Activated T-helper 1 cell treated with Interleukin-2 at 50 U/mL for 16 hours (primary cell): ENCODE data around the gene ZNF396.

Experiments
- DNase-seq: peaks from one replicate; pipeline ENCODE4 v3.0.0-alpha.2; 2020; ENCODE audit warnings: low read depth

The ZNF396 gene

DNA sequence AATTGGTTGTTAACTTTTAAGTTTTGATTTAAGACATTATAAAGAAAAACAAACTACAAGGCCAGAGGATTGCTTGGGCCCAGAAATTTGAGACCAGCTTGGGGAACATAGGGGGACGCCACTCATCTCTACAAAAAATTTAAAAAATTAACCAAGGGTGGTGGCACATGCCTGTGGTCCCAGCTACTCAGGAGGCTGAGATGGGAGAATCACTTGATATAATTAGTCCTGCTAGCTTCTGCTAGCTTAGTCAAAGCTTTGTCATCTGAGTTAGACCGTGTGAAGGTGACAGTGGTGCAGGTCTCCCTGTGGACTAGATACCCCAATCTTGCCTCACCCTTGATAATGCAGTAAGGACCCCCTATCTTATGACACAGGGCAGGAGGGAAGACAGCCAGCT lies 6.0 kb upstream of the ZNF396 start:
- no peak for DNase-seq

DNA sequence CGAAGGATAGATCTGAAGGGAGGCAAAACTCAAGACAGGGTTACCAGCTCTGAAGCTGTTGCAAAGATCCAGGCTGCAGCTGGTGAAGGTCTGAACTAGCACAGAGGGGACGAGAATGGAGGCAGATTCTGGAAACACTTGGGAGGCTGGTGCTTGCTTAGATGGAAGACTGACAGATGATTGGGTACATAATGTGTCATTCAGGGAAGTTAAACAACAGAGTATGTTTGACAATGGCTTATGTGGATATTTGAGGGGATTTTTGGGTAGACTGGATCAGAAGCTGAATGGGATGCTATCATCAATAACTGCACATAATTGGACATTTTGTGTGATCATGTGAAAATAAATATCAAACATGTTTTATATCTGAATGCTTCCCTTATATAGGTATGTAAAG lies 2.3 kb upstream of the ZNF396 start:
- no peak for DNase-seq

DNA sequence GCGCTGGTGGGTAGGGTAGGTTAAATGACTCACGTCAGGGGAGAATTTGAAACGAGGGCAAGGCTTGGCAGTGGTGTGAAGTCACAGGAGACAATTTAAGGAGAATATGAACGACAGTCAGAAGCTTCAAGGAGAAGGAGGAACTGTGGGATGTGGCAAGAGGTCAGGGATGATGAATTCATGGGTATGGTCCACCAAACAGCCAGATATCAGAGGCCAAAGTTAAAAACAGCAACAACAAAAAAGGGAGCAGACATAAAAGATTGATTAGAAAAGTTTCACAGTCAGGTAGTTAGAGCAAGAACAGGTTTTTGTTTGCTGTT lies 1.4 kb upstream of the ZNF396 start:
- no peak for DNase-seq

DNA sequence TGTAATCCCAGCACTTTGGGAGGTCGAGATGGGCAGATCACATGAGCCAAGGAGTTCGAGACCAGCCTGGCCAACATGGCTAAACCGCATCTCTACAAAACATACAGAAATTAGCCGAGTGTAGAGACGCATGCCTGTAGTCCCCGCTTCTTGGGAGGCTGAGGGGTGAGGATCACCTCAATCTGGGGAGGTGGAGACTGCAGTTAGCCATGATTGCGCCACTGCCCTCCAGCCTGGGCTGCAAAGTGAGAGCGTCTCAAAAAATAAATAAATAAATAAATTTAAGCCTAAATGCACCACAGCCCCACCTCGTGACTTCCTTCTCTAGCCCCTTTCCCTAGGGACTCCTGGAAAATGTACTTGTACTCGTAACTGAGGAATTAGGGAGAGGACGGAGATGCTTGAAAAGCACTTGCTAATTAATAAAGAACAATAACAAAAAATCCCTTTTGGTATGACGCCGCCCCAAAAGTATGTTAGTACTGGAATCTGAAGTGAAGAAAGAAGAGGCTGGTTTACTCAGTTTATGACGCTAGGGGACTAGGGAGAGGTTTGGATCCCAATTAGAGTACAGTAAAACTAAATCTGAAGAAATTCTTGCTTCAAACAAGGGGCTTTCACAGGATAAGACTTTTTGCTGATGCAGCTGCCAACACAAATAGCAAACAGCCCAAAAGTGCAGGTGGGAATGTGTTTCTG lies 887 bp upstream of the ZNF396 start:
- DNase-seq = no peak

DNA sequence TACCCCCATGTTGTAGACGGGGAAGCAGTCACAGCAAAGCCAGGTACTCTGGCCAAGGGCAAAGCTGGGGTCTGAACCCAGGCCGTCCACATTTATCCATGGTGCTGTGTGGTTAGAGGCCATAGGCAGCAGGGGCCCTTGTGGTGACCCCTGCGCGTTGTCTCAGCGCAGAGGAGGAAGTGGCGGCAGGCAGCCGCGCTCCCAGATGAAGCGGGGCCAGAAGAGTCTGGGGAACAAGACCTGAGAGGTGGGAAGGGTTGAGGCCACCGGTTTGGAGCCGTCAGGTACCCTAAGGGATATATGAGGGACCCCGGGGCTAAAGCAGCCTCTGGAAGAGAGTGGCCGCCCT lies 770 bp downstream of the ZNF396 start:
- DNase-seq = peak; percentile 3

DNA sequence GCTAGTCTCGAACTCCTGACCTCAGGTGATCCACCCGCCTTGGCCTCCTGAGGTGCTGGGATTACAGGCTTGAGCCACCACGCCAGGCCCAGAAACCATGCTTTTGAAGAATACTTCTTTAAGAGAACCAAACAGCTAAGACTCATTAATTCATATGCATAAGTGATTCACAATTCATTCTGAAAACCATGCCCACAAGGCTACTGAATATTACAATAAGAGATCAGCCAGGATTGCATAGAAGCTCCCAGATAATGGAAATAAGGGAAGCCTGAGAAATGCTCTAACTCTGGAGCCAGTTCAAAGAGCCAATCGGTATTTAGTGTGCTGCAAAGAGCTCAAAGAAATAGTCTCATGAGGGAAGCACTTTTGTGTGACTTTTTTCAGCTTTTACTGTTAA lies 2.4 kb downstream of the ZNF396 start:
- DNase-seq = no peak

DNA sequence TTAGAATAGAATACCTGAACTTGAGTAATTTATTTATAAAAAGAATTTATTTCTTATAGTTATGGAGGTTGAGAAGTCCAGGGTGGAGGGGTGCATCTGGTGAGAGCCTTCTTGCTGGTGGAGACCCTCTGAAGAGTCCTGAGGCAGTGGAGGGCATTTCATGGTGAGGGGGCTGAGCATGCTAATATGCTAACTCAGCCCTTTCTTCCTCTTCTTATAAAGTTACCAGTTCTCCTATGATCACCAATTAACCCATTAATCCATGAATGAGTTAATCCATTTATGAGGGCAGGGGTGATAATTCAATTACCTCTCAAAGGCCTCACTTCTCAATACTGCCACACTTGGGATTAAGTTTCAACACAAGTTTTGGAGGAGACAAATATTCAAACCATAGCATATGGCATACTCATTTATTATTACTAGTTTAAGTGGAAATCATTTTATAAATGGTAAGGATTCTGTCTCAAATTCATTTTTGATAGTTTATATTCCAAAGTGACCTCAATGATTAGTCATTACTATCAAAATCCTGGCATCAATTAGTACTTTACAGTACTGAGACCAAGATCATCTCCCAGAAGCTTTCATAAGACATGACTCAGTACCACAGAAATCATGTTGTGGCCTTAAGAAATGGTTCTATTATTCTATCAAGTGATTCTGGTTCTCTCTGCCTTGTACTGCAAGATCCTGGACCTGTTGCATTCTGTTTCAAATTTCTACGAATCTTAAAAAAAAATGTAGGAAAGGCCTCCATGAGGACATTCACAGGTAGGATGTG lies 5.5 kb downstream of the ZNF396 start:
- DNase-seq = no peak

DNA sequence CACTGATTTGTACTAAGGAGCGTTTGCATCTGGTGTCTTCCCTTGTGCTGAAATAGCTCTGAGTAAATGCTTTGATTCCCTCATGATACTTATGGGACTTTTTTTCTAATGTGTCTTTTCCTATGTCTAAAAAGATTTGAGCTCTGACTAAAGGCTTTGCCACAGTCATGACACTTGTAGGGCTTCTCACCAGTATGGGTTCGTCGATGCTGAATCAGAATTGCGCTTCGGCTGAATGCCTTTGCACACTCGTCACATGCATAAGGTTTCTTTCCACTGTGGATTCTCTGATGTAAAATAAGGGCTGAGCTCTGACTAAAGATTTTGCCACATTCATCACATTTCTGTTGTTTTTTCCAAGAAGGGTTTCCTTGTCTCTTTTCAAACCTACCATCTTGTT lies 8.0 kb downstream of the ZNF396 start:
- no peak for DNase-seq

DNA sequence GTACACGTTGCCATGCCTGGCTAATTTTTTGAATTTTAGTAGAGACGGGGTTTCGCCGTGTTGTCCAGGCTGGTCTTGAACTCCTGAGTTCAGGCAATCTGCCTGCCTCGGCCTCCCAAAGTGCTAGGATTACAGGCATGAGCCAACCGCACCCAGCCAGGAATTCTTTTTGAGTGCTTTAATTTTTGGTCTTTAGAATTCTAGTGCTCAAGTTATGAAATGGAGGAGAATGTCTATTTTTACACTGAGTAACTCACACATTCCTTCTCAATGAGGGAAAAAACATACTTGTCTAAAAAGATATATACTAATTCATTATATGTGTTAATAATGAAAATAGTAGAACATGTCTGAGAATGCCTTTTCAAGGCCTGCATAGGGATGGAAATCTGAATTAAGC lies 8.5 kb downstream of the ZNF396 start:
- no peak for DNase-seq

DNA sequence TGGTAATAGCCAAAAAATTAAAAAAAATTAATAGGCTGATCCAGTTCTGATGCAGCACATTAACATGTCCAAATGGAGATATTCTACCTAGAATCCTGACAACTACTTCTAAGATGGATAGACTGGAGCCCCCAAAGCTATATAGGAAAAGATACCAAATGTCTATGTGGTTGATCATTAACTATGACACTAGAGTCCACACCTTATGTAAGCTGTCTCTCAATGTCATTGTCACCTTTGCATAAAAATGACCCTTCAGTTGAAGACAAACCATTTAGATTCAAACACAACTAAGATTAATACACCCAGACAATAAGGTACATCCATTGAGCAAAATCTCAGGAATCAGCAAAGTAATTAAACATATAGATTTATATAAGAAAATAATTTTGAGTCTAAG lies 14.6 kb downstream of the ZNF396 start:
- no peak for DNase-seq

DNA sequence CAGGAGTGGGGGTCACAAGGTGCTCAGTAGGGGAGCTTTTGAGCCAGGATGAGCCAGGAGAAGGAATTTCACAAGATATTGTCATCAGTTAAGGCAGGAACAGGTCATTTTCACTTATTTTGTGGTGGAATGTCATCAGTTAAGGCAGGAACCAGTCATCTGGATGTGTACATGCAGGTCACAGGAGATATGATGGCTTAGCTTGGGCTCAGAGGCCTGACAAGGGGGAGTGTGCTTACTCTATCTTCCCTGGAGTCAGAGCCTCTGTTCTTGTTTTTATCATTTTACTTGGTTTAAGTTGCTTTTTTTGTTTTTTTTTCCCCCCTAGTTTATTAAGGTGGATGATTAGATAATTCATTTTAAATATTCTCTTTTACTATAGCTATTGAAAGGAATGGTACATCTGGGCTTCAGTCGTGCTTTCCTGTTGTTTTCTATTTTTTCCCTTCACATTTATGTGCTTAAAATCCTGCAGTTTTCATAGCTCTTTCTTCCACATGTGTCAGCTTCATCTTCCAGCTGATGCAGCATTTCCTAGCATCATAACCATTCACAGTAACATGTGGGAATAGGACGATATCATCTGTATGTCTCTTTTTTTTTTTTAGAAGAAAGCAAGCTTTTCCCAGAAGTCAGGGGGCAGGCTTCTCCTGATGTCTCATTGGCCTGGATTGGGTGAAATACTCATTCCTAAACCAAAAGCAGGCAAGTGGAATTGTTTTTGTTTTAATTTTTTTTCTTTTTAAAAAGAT lies 15.4 kb downstream of the ZNF396 start:
- DNase-seq = no peak

DNA sequence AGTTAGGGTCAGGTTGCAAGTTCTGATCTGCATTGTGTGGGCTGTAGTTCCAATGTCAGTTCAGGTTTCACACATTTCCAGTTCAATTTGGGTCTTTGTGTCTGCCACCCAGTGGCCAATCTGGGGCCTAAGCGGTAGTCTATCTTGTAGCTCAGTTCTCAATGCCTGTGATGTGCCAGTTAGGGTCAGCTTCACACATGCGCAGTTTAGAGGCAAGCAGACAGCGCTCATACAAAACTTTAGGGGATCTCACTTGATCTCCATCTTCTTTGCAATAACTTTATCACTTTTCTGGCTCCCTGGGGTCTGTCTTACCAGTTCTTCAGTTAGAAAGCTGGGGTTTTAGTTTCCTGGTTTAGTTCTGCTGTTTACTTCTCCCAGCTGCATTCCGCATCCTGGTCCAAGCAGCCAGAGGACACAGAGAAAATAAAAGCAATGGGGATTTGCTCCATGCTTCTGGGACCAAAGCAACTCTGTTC lies 22.0 kb downstream of the ZNF396 start:
- DNase-seq = peak; percentile 22

DNA sequence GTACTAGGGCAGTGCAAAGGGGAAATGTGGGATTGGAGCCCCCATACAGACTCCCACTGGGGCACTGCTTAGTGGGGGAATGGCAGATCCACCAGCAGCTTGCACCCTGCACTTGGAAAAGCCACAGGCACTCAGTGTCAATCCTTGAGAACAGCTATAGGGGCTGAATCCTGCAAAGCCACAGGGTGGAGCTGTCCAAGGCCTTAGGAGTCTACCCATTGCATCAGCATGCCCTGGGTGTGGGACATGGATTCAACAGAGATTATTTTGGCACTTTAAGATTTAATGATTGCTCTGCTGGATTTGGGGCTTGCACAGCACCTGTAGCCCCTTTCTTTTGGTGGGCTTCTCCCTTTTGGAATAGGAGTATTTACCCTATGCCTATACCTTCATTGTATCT lies 24.4 kb downstream of the ZNF396 start:
- DNase-seq = no peak

DNA sequence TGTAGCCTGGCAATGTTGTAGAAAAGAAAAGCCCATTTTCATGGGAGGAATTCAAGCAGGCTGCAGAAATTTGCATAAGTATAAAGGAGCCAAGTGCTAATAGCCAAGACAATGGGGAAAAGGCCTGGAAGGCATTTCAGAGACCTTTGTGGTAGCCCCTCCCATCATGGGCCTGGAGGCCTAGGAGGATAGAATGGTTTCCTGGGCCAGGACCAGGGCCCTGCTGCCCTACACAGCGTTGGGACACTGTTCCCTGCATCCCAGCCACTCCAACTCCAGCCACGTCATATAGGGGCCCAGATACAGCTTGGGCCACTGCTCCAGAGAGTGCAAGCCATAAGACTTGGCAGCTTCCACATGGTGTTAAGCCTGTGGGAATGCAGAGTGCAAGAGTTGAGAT lies 24.9 kb downstream of the ZNF396 start:
- no peak for DNase-seq

DNA sequence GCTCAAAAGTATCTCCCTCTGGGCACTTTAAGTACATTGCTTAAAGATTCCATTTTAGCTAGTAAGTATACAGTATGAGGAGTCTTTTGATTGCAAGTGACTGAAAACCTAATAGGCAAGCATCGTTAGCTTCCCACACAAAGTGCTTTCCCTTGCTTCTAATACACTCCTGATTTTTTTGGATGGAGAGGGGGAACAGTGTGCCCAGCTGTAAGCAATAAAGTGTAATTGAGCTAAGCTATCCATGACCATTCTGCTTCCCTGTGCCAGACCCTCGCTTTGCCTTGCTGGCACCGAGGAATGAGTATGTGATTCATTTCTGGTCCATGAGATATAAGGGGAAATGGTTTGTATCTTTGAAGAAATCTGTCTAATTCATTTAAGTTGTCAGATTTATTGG lies 29.1 kb downstream of the ZNF396 start:
- DNase-seq = no peak

DNA sequence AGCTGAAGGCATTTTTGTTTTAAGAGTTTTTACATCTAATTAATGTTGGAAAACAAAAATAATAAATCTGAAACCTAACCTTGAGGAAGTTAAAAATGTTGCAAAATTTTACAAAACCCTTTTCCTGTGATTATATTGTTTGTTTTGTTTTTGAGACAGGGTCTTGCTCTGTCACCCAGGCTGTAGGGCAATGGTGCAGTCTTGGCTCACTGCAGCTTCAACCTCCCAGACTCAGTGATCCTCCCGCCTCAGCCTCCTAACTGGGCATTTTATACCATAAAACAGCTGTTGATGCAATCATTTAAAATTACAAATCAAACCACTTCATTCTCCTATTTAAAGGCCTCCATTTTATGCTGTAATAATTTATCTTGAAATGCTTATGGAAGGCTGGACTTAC lies 31.2 kb downstream of the ZNF396 start:
- DNase-seq = no peak

DNA sequence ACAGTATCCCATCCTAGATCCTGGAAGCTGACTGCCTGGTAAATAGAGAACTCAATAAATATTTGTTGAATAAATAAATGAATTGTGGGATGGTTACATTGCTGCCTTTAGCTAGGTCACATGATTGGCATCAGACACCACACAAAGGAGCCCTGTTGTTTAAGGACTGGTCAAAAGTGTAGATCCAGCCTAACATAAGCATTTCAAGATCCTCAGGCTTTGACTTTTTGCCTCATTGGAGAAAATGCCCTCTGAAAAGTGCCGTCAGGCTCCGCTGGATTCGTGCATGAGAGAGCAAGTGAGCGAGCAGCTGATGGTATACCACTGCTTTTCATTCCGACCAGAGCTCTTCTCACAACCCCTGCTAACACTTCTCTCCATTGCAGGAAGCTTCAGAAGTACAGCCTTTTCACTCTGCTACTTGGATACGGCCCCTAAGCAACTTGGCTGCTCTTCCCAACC lies 31.6 kb downstream of the ZNF396 start:
- DNase-seq = no peak

DNA sequence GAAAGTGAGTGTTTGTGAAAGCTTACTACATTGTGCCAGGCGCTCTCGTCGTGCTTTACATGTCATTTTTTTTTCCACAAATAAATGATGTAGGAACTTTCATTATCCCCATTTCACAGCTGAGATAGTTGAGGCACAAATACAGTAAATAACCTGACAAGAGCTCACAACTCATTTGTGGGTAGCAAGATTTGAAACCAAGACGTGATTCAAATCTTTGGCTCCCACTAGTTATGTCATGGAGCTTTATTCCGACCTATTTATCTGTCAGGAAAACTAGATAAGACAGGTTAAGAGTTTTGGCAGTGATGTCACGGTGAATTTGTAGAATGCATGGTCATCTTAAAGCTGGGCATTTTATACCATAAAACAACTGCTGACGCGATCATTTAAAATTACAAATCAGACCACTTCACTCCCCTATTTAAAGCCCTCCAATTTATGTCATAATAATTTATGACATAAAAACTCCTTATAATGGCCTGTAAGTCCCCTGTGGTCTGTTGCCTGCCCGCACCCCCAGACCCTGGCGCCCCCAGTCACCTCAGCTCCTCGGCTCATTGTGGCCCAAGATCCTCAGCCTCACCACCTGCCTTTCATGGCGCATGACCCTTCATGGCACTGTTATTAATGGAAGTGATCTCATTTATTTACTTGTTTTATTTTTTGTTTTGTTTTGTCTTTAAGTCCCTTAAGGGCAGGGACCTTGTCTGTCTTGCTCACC lies 32.2 kb downstream of the ZNF396 start:
- no peak for DNase-seq

DNA sequence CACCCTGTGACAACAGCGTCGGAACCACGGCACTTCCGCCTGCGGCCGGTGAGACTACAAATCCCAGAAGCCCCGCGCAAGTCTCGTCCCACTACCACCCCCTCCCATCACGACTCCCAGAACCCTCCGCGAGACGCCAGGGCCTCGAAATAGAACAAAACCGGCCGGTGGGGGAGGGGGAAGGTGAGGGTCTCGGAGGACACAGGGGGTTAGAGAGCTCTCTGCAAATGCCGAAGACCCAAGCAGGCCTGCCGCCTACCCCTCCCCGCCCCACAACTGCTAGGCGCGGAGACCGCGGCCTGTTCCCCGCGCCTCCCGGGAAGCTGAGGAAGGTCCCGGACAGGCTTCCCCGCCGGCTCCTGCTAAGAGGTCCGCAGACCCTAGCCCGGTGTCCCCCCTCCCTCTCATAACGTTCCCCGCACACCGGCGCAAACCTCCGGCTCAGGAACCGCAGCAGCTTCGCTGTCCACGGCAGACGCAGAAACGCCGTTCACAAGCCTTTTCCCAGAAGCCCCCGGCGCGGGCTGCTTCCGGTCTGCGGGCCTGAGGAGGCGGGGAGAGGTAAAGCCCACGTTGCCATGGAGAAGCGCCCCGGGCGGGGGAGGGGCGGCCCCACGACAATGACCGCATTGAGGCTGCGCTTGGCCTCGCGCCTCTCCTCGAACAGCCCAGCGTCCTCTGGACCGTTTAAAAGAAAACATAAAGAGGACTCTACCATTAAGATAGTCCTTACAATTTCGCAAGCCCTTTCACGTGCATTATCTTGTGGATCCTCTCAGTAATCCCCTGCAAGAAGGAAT lies 33.0 kb downstream of the ZNF396 start, which contains the start of gene ZNF24:
TSS of gene ZNF24 (minus strand) at position 485 of the 800 bp plus-strand sequence. CDS start 3,770 bp downstream, outside the sequence.
- DNase-seq = peak; percentile 83

DNA sequence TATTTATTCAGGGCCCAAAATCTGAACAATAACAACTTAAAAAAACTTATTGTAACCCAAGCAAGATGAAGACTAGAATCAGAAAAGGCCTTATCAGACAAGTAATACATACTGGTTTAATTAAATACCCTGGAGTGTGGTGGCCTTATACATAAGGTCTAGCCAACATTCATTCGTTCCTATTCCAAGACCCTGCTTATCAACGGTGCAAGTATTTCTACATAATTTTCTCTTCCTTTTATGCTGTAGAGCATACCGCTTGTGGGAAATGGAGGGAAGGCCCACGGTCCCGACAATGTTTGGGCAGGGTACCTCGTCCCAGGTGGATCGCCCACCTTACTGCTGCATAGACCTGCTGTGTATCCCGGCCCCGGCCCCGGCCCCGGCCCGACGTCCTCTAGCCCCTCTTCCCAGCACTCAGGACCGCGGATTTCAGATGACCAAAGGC lies 33.6 kb downstream of the ZNF396 start:
- DNase-seq = no peak

DNA sequence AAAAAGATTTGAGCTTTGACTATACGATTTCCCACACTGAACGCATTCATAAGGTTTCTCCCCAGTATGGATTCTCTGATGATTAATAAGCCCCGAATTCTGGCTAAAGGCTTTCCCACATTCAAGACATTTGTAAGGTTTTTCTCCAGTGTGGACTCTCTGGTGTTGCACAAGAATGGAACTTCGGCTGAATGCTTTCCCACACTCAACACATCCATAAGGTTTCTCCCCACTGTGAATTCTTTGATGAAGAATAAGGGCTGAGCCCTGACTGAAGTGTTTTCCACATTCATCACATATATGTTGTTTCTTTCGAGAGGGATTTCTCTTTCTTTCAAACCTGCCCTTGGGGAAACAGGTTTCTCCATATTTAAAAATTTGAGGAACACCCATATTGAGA lies 39.9 kb downstream of the ZNF396 start:
- DNase-seq = no peak
